NCI-H82 (cell line): ENCODE measurements around the gene TMED9.
"Not testable (repeated sequence)": the region's sequence is repeated elsewhere in the genome, so short reads cannot be mapped to it uniquely, and the experiment has no call there.

ENCODE experiments used
- DNase-seq: peaks from one replicate; lab custom pipeline; 2025; lab: John Stamatoyannopoulos, UW

The TMED9 gene

DNA sequence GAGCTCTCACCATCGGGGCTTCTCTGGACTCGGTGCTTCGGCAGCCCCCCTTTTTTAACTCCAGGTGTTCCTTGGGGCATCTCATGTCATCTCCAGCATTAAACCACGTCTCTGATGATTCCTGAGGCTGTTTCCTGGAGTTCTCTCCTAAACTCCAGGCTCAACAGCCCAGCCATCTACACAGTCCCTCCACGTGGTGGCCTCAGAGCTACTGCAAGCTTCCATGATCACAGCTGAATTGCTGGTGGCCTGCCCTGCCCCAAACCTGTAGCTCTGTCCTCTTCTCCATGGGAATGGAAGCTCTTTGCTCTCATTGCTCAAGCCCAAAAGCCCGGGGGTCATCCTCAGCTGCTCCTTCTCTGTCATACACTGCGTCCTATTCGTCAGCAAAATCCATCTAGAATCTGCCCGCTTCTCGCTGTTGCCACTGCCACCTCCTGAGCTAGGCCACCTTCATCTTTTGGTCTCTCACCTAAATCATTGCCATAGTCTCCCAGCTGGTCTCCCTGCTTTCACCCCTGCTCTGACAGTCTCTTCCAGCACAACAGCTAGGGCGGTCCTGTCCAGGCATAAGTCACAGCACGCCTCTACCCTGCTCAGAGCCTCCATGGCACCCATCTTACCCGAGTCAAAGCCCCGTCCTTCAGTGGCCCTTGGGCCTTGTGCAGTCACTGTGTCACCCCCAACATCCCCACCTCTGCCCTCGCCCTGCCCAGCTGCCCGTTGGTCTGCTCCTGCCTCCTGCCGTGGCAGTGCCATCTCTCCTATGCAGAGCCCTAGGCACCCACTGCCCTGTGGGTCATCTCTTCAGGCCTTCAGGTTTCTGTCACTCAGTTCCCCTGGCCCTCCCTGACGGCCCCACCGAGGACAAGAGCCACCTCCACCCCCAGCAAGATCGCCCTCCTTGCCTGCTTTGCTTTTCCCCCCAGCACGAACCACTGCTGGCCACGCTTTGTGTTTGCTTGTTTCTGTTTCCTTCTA lies 14.4 kb downstream of the TMED9 start:
- DNase-seq = no peak

DNA sequence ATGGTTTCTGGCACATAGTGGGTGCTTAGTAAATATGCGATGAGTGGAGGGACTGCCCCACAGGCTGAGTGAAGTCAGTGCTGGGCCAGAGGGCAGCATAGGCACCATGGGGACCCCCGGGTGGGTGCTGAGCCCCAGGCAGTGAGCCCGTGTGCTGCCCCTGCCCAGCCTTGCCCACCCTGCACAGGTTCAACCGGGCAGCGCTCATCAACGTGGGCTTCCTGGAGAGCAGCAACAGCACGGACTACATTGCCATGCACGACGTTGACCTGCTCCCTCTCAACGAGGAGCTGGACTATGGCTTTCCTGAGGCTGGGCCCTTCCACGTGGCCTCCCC lies 15.1 kb downstream of the TMED9 start:
- no peak for DNase-seq

DNA sequence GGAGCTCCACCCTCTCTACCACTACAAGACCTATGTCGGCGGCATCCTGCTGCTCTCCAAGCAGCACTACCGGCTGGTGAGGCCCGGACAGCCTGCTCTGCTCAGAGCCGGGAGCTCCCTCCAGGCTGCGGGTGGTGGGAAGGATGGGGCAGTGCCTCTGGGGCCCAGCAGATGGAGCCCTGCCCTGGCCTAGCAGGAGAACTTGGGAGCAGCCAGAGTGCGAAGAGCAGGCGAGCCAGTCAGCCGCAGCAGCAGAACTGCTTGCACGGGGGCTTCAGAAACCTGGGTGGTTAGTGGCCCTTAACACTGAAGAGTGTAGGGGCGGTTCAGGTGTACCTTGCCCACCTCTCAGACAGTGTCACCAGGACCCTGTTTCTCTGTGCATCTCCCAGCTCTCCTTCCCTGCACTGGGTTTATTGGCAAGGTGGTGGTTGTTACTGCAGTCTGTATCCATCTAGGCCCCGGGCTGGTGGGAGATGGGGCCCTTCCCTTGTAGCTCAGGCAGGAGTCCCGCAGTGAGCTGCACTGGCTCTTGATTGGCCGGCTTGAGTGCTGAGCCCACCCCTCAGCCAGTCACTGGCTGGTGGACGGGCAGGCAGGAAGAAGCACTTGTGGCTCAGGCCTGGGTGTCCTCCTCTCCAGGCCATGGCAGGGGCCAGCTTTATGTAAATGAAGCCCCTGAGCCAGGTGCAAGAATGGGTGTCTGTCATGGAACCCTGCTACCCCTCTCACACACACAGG lies 15.6 kb downstream of the TMED9 start:
- DNase-seq = peak; percentile 83

- DNase-seq = no peak
Observed at GRCh38 chr5:177608243-177609075, 16.5 kb downstream of the TMED9 start.

DNA sequence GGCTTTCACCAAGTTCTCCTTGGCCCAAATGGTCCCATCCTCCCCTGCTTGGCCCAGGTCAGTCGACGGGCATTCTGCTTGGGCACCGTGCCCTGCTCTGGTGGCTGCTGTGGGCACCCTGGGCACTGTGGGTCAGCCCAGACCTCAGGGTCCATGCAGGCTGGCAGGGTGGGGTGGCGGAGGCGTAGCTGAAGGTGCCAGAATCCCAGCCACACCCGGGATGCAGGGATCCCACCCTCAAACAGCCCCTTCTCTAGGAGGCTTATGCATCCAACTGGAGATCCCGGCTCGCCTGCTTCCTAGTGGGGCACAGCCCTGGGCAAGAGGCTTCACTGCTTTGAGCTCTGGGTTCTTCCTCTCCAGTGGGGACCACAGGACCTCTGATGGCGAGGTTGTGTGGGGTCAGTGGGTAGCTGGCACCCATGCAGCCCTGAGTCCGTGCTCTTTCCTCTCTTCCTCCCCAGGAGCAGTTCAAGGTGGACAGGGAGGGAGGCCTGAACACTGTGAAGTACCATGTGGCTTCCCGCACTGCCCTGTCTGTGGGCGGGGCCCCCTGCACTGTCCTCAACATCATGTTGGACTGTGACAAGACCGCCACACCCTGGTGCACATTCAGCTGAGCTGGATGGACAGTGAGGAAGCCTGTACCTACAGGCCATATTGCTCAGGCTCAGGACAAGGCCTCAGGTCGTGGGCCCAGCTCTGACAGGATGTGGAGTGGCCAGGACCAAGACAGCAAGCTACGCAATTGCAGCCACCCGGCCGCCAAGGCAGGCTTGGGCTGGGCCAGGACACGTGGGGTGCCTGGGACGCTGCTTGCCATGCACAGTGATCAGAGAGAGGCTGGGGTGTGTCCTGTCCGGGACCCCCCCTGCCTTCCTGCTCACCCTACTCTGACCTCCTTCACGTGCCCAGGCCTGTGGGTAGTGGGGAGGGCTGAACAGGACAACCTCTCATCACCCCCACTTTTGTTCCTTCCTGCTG lies 17.4 kb downstream of the TMED9 start:
- DNase-seq = no peak

GRCh38 chr5:177610131-177610769 lies 18.2 kb downstream of the TMED9 start:
- DNase-seq = no peak

- no peak for DNase-seq
Observed at GRCh38 chr5:177610770-177611445, 18.9 kb downstream of the TMED9 start.

DNA sequence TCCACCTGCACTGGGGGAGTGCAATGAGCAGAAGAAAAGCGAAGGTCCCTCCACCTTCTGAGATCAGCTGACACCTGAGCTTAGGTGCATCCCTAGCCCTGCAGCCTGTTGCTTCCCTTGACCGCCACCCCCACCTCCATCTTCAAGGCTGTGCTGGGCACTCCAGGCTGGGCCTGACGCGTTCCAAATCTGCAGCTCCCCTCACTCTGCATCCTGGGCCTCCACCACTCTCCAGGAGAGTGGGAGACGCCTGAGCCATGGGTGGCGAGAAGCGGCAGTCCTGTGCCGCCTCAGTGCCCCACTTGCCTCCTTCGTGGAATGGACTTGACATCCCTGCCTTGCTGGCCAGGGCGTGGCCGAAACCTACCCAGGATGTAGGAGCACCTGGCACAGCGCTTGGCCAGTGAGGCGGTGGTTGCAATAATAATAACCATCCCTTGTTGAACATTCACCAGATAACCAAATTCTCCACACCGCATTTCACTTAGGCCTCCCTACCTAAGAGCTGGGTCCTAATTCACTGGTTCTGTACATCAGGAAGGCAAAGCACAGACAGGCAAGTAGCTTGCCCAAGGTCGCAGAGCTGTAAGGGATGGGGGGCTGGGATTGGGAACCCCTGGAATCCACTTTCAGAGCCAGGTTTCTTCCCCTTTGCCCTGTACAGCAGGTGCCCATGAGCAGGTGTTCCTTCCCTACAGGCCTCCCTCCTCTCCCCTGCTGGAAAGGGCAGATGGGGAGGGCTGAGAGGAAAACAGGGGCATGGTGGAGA lies 19.6 kb downstream of the TMED9 start:
- DNase-seq = no peak

DNA sequence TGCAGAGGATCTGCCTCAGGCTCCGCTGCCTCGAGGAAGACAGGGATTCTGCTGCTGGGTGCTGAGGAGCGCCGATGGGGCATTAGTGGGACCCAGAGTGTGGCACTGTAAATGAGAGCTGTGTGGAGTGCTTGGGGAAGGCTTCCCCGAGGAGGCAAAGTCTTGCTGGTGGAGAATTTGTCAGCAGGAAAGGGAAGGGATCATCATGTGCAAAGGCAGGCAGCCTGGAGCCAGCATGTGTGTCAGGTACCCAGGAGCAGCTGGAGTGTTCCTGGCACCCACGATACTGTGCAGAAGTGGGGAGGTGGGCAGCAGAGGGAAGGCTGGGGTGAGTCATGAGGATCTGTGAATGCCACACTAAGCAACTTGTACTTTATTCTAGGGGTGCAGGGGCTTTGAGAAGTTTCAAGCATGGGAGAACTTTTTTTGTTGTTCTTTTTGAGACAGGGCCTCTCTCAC lies 20.2 kb downstream of the TMED9 start:
- DNase-seq = no peak

- DNase-seq = no peak
Observed at GRCh38 chr5:177620560-177620959, 28.6 kb downstream of the TMED9 start.

DNA sequence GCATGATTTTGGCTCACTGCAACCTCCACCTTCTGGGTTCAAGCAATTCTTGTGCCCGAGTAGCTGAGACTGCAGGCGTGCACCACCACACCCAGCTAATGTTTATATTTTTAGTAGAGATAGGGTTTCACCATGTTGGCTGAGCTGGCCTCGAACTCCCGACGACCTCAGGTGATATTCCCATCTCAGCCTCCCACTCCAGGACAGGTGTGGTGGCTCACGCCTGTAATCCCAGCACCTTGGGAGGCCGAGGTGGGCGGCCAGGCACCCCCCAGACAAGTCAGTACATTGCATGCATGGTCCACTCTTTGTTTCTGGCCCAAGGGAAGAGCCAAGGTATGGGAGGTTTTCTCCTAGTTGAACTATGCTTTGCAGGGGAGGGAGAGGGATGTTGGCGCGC lies 32.2 kb downstream of the TMED9 start:
- not testable (repeated sequence) for DNase-seq

DNA sequence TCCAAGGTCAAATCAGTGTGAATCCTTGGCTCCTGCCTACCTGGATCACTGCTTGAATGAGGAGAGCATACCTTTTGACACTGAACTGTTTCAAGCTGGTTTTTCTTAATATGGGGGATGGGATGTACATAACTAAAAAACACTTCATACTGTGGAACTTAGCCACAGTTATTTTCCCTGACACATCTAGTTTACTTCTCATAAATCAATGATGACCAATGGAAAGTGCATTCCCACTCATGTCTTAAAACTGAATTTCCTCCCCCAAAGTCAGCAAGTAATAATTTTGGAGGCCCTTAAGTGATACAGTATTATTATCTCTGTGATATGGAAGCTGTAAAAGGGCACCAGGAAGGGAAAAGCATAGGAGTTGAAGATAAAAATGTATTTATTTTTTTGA lies 38.2 kb downstream of the TMED9 start:
- DNase-seq = not testable (repeated sequence)

- not testable (repeated sequence) for DNase-seq
Observed at GRCh38 chr5:177634912-177635311, 42.9 kb downstream of the TMED9 start.

GRCh38 chr5:177645462-177645861 lies 53.5 kb downstream of the TMED9 start:
- DNase-seq = not testable (repeated sequence)
